Parathyroid adenoma (tissue), 2 donors: ENCODE measurements around the gene DNAJB8.

ENCODE experiments used
- H2AFZ ChIP-seq: fragments of 300-600 bp; sonication (generic); one replicate; pipeline ENCODE4 v1.7.0; 2017; ENCODE audit warnings: antibody characterized with exemption, mild to moderate bottlenecking
- H3K27ac ChIP-seq: fragments of 300-600 bp; sonication (generic); one replicate; pipeline ENCODE4 v1.7.0; 2017
- H3K27me3 ChIP-seq: fragments of 300-600 bp; sonication (generic); one replicate; pipeline ENCODE4 v1.7.0; 2017; ENCODE audit warnings: low read length; ENCODE audit not compliant: control insufficient read depth, insufficient read depth
- H3K36me3 ChIP-seq: fragments of 300-600 bp; sonication (generic); one replicate; pipeline ENCODE4 v1.7.0; 2017; ENCODE audit warnings: low read length; ENCODE audit not compliant: control insufficient read depth, insufficient read depth
- H3K4me1 ChIP-seq: fragments of 300-600 bp; sonication (generic); one replicate; pipeline ENCODE4 v1.7.0; 2017; ENCODE audit warnings: control low read depth
- H3K4me2 ChIP-seq: fragments of 300-600 bp; sonication (generic); one replicate; pipeline ENCODE4 v1.7.0; 2017; ENCODE audit warnings: low read length
- H3K4me3 ChIP-seq: fragments of 300-600 bp; sonication (generic); one replicate; pipeline ENCODE4 v1.7.0; 2017; ENCODE audit warnings: low read depth, low read length
- H3K79me2 ChIP-seq: fragments of 300-600 bp; sonication (generic); one replicate; pipeline ENCODE4 v1.7.0; 2017; ENCODE audit warnings: control low read depth
- H3K9ac ChIP-seq: fragments of 300-600 bp; sonication (generic); one replicate; pipeline ENCODE4 v1.7.0; 2017; ENCODE audit warnings: mild to moderate bottlenecking
- H3K9me3 ChIP-seq: fragments of 300-600 bp; sonication (generic); one replicate; pipeline ENCODE4 v1.7.0; 2017; ENCODE audit warnings: low read length; ENCODE audit not compliant: control insufficient read depth
- TF ChIP-seq, protein P1 (sequence below): fragments of 300-600 bp; sonication (generic); IDR thresholded peaks from one replicate; pipeline ENCODE4 v1.7.0; 2017; ENCODE audit warnings: antibody characterized with exemption, mild to moderate bottlenecking
- donor health status: primary hyperparathyroidism.

DNAJB8 gene

DNA sequence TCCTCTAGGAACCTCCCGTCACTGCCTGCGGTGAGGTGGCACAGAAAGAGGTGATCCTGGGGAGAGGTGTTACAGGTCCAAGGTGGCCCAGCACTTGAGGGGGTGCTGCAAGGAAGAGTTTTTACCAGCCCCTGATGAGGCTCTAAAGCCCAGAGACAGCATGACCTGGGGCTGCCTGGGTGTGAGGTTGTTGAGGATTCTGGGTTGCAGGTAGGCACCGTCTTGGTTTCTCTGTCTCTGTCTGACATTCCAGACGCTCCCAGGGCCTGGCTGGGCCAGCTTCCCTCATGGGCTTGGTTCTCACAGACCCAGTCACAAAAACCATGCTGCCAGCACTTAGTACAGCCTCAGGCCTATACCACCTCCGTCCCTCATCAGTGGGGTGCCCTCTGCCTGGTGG lies 31.1 kb downstream of the DNAJB8 start:
- H3K4me3 ChIP-seq = no peak overlapping the region
- peak overlapping the region; percentile 55 for H2AFZ ChIP-seq
- peaks cover 21% of the 10 kb centered on the region for H3K4me1 ChIP-seq
- TF ChIP-seq, protein P1, sequence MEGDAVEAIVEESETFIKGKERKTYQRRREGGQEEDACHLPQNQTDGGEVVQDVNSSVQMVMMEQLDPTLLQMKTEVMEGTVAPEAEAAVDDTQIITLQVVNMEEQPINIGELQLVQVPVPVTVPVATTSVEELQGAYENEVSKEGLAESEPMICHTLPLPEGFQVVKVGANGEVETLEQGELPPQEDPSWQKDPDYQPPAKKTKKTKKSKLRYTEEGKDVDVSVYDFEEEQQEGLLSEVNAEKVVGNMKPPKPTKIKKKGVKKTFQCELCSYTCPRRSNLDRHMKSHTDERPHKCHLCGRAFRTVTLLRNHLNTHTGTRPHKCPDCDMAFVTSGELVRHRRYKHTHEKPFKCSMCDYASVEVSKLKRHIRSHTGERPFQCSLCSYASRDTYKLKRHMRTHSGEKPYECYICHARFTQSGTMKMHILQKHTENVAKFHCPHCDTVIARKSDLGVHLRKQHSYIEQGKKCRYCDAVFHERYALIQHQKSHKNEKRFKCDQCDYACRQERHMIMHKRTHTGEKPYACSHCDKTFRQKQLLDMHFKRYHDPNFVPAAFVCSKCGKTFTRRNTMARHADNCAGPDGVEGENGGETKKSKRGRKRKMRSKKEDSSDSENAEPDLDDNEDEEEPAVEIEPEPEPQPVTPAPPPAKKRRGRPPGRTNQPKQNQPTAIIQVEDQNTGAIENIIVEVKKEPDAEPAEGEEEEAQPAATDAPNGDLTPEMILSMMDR = no peak
- H3K4me2 ChIP-seq = peak overlapping the region; percentile 62
- H3K36me3 ChIP-seq = no peaks in the 10 kb centered on the region
- H3K27ac ChIP-seq = peak overlapping the region; percentile 27
- no peaks in the 10 kb centered on the region for H3K27me3 ChIP-seq
- H3K9me3 ChIP-seq = no peaks in the 10 kb centered on the region
- H3K9ac ChIP-seq = no peak overlapping the region
- no peaks in the 10 kb centered on the region for H3K79me2 ChIP-seq

DNA sequence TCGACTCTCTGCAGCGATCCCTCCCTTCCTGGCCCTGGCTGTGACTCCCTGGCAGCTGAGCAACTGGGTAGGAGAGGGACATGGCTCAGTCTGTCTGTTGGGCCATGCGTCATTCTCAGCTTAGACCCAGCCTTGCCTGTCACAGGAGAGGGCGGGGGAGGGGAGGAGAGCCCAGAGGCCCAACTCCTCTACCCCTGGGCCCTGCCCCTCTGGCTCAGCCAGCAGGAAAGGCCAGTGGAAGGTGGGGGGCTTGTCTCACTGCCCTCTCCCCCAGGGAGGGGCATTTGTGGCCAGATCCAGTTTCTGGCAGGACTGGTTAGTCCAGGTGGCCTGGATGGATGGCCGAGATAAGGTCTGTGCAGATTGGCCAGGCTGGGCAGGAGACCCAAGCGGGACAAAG lies 31.6 kb downstream of the DNAJB8 start:
- Histone ChIP-seq H3K79me2 (no peaks in the 10 kb centered on the region), H3K27ac (peak overlapping the region; percentile 27), H3K9me3 (no peaks in the 10 kb centered on the region), H3K9ac (no peak overlapping the region), H2AFZ (peak overlapping the region; percentile 55), H3K4me1 (peaks cover 21% of the 10 kb centered on the region), H3K4me2 (peak overlapping the region; percentile 62), H3K4me3 (peak overlapping the region; percentile 15), H3K27me3 (no peaks in the 10 kb centered on the region), H3K36me3 (no peaks in the 10 kb centered on the region)
- TF ChIP-seq, protein P1 = no peak

DNA sequence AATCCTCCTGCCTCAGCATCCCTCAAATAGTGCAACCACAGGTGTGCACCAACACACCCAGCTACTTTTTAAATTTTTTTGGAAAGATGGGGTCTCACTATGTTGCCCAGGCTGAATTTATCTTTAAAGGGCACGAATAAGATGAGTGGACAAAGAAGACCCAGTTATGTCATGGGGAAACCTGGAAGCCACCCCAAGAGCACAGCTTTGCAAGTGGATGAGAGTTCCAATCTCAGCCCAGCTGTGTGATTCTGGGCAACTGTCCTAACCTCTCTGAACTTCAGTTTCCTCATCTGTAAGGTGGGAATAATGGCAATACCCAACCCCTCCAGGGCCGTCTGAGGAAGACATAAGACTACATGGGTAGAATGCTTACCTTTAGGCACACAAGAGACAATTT lies 32.2 kb downstream of the DNAJB8 start:
- peaks cover 21% of the 10 kb centered on the region for H3K4me1 ChIP-seq
- H3K9ac ChIP-seq = no peak overlapping the region
- TF ChIP-seq, protein P1 = no peak
- no peaks in the 10 kb centered on the region for H3K36me3 ChIP-seq
- H3K79me2 ChIP-seq = no peaks in the 10 kb centered on the region
- no peak overlapping the region for H2AFZ ChIP-seq
- peak overlapping the region; percentile 62 for H3K4me2 ChIP-seq
- peak overlapping the region; percentile 27 for H3K27ac ChIP-seq
- no peaks in the 10 kb centered on the region for H3K27me3 ChIP-seq
- peak overlapping the region; percentile 15 for H3K4me3 ChIP-seq
- H3K9me3 ChIP-seq = no peaks in the 10 kb centered on the region

DNA sequence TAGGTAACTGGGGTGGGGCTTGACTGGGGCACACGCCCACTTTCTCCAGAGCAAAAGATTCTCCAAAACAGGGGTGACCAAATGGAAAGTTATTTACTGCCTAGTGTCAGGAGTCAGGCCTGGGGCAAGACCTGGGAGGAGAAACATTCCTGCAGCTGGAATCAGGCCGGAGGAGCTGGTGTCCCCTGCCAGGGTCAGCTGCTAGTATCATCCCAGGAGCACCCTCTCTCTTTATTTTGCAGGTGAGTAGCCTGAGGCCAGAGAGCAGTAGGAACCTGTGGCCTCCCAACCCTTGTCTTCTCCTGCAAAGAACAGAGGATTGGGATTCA lies 32.9 kb downstream of the DNAJB8 start:
- H3K27me3 ChIP-seq = no peaks in the 10 kb centered on the region
- H3K36me3 ChIP-seq = no peaks in the 10 kb centered on the region
- peaks cover 21% of the 10 kb centered on the region for H3K4me1 ChIP-seq
- TF ChIP-seq, protein P1 = no peak
- H2AFZ ChIP-seq = no peak overlapping the region
- H3K27ac ChIP-seq = no peak overlapping the region
- no peaks in the 10 kb centered on the region for H3K79me2 ChIP-seq
- H3K9ac ChIP-seq = no peak overlapping the region
- H3K4me3 ChIP-seq = no peak overlapping the region
- no peaks in the 10 kb centered on the region for H3K9me3 ChIP-seq
- no peak overlapping the region for H3K4me2 ChIP-seq

DNA sequence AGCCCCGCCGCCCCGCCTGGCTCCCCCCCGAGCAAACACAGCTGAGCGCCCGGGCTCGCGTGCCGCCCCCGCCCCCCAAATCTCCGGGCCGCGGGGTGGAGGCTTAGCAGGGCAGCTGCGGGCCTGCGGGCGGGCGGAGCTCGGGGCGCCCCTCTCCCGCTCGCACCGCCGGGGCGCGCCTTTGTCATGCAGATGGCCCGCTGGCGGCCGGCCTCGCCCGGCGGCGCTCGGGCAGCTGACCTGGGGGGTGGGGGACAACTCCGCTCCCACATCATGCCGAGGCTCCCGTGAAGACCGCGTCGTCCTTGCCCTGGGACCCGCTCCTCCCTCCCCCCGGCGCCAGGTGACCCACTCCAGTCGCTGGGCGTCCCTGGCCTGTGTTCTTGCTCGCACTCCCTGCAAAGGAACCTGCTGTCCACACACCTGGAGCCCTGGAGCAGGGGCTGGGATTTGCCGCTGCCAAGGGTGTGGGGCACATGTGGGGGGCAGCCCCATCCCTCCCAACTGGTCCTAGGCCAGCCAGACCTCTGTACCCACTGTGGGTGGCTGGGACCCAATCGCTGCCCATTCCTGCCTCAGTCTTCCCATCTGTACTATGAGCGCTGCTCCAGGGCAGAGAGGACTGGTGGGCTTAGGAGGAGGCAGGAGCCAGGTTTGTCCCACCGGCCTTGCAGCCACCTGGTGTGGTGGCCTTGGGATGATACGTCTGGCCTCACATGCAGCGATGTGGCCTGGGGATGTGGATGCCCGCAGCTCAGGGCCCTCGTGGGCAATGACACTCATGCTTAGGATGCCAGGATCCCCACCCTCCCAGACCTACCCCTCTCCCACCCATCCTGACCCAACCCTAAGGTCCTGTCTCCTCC lies 33.5 kb downstream of the DNAJB8 start:
- H3K27me3 ChIP-seq = no peaks in the 10 kb centered on the region
- H3K4me3 ChIP-seq = peak overlapping the region; percentile 60
- peak overlapping the region; percentile 76 for H3K4me2 ChIP-seq
- H3K9me3 ChIP-seq = no peaks in the 10 kb centered on the region
- no peaks in the 10 kb centered on the region for H3K36me3 ChIP-seq
- TF ChIP-seq, protein P1 = no peak
- no peak overlapping the region for H3K9ac ChIP-seq
- peak overlapping the region; percentile 93 for H2AFZ ChIP-seq
- H3K27ac ChIP-seq = no peak overlapping the region
- peaks cover 21% of the 10 kb centered on the region for H3K4me1 ChIP-seq
- H3K79me2 ChIP-seq = no peaks in the 10 kb centered on the region
